ENCODE results near the gene SDK1.

DNA sequence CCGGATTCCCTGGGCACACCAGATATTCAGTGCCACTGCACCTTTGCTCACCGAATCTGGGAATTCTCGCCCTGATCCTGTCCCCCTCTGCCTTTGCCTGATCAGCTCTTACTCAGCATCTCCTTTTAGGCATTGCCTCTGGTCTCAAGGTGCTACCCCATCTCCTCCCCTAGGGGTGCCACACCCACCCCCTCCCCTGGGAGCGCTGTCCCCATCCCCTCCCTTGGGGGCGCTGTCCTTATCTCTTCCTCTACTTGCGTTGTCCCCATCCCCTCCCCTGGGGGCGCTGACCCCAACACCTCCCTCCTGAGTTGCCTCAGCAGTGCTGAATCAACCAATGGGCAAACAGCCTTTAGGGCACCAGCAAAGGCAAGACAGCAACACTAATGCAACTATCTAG is 694.1 kb downstream of the SDK1 start:
- TF ChIP-seq, protein P1, sequence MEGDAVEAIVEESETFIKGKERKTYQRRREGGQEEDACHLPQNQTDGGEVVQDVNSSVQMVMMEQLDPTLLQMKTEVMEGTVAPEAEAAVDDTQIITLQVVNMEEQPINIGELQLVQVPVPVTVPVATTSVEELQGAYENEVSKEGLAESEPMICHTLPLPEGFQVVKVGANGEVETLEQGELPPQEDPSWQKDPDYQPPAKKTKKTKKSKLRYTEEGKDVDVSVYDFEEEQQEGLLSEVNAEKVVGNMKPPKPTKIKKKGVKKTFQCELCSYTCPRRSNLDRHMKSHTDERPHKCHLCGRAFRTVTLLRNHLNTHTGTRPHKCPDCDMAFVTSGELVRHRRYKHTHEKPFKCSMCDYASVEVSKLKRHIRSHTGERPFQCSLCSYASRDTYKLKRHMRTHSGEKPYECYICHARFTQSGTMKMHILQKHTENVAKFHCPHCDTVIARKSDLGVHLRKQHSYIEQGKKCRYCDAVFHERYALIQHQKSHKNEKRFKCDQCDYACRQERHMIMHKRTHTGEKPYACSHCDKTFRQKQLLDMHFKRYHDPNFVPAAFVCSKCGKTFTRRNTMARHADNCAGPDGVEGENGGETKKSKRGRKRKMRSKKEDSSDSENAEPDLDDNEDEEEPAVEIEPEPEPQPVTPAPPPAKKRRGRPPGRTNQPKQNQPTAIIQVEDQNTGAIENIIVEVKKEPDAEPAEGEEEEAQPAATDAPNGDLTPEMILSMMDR (IDR thresholded peaks at IDR 0.05 in 4 of 5, conservative IDR thresholded peaks at IDR 0.05 in 1 of 5) = no peak
- no peak for TF ChIP-seq POLR2A (IDR thresholded peaks at IDR 0.05)
